Diencephalon (tissue), 1 donor: Measurements from ENCODE around the gene ADRM1. TPM values are rescaled to one million over a fixed set of nuclear protein-coding genes. Genes with fewer than 3 reads are reported as not detected.

Experiments
- total RNA-seq: library from RNA; depleted of rRNA; stranded (reverse); fragments of >200 nt; gene quantifications from one replicate; pipeline ENCODE4 v1.2.3, GENCODE V29; 2014

ADRM1 gene, protein sequence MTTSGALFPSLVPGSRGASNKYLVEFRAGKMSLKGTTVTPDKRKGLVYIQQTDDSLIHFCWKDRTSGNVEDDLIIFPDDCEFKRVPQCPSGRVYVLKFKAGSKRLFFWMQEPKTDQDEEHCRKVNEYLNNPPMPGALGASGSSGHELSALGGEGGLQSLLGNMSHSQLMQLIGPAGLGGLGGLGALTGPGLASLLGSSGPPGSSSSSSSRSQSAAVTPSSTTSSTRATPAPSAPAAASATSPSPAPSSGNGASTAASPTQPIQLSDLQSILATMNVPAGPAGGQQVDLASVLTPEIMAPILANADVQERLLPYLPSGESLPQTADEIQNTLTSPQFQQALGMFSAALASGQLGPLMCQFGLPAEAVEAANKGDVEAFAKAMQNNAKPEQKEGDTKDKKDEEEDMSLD
- 38.5 TPM for total RNA-seq

DNA sequence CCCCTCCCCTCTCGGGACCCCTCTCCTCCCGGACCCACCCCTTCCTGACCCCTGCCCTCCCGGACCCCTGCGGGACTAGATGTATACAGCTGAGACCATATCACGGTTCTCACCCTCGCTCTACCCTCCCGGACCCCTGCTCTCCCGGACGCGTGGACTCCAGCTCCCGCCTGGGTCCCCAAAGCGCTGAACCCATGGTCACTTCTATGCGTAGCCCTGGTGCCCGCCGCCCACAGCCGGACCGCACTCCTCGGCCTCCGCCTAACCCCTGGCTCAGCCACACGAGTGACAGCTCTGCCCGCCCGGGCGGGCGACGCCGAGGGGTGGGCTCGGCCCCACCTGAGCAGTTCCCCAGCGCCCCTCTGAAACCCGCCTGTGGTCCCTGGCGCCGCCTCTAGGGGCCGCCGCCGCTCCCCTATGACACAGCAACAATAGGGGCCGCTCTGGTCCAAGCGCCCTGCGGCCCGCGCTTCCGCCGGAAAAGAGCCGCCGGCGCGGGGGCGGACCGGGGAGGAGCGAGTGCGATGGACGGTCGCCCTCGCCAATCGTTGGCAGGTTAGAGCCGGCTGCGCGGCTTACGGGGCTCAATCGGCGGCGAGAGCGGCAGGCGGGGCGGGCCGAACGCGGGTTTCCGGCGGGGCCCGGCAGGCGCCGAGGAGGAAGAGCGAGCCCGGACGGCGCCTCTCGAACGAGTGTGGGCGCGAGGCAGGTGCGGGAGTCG, at the start of gene ADRM1:
ADRM1 (plus strand) TSS at position 657 of the 721 bp plus-strand sequence. CDS start 572 bp downstream, outside the sequence.

Other genes with a start within 250 kb of the ADRM1 start
- 8.5 TPM for gene TAF4, start 237.1 kb upstream of the ADRM1 start, total RNA-seq
- gene LSM14B, start 180.5 kb upstream of the ADRM1 start, total RNA-seq: 83.3 TPM
- gene PSMA7, start 159.6 kb upstream of the ADRM1 start, total RNA-seq: 116 TPM
- 75.9 TPM for gene SS18L1, start 159.2 kb upstream of the ADRM1 start, total RNA-seq
- gene MTG2, start 120.0 kb upstream of the ADRM1 start, total RNA-seq: 13.6 TPM
- gene HRH3, start 82.7 kb upstream of the ADRM1 start, total RNA-seq: 2.3 TPM
- gene OSBPL2, start 64.5 kb upstream of the ADRM1 start, total RNA-seq: 49.4 TPM
- 12.9 TPM for gene LAMA5, start 64.3 kb downstream of the ADRM1 start, total RNA-seq
- 1,117 TPM for gene RPS21, start 84.1 kb downstream of the ADRM1 start, total RNA-seq
- 6.5 TPM for gene CABLES2, start 104.3 kb downstream of the ADRM1 start, total RNA-seq
- gene RBBP8NL, start 124.5 kb downstream of the ADRM1 start, total RNA-seq: not detected
- not detected for gene GATA5, start 173.0 kb downstream of the ADRM1 start, total RNA-seq